ENCODE measurements around the gene USP11. TPM values are rescaled to one million over a fixed set of nuclear protein-coding genes. Genes with fewer than 3 reads are reported as not detected.

USP11 gene
- total RNA-seq, 1 experiment from 2014 or later = 61.2 TPM

DNA sequence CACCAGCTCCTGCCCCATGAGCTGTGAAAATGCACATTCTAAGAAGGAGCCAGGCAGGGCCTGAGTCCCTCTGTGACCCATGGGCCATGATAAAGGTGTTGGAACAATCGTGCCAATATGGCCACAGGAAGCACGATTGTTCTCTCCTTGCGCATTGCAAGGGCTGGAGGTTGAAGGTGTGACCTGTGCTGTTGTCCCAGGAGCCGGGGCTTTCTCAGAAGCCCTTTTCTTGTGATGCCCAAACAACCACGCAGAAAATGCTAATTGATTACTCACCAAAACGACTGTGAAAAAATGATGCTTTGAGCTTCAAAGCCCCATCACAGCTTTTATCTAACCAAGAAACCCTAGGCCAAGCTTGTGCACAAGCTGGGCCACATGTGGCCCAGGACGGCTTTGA is 33.8 kb downstream of the USP11 start:
- no peaks in the 10 kb centered on the region for H3K36me3 Mint-ChIP-seq (ENCODE audit: insufficient read depth, unreplicated experiment)
- H3K4me3 Mint-ChIP-seq (ENCODE audit: unreplicated experiment) = no peak overlapping the region
- no peak for DNase-seq
- H3K9me3 Mint-ChIP-seq (ENCODE audit: unreplicated experiment) = no peaks in the 10 kb centered on the region
- intact Hi-C loops (cut with micrococcal nuclease; ENCODE audit: unreplicated experiment) = no loop called here
- POLR2A ChIA-PET = no interaction called here
- CTCF ChIA-PET = no interaction called here
- TF ChIP-seq CTCF (IDR thresholded peaks at IDR 0.05; ENCODE audit: insufficient read depth in 1 of 2, low read depth in 1 of 2, low read length in 1 of 2, severe bottlenecking in 1 of 2, unreplicated experiment in 1 of 2) = no peak
- no peaks in the 10 kb centered on the region for H3K4me1 ChIP-seq
- no peaks in the 10 kb centered on the region for H3K27me3 Mint-ChIP-seq (ENCODE audit: insufficient read depth, unreplicated experiment)
- no peaks in the 10 kb centered on the region for H3K4me1 Mint-ChIP-seq (ENCODE audit: low read depth, unreplicated experiment)
- H3K4me3 ChIP-seq (ENCODE audit: low read depth, low read length) = no peak overlapping the region
- no peaks in the 10 kb centered on the region for H3K36me3 ChIP-seq (ENCODE audit: control insufficient read depth, insufficient read depth, low read length)
- H3K9me3 ChIP-seq = no peaks in the 10 kb centered on the region
- no TSS peak for BruUV-seq (replicated peaks)
- H3K27ac Mint-ChIP-seq (ENCODE audit: unreplicated experiment) = no peak overlapping the region
- no peaks in the 10 kb centered on the region for H3K27me3 ChIP-seq (replicated peaks; ENCODE audit: control insufficient read depth, insufficient read depth, low read length)

- no peak for TF ChIP-seq CTCF (IDR thresholded peaks at IDR 0.05; ENCODE audit: insufficient read depth in 1 of 2, low read depth in 1 of 2, low read length in 1 of 2, severe bottlenecking in 1 of 2, unreplicated experiment in 1 of 2)
- CTCF ChIA-PET = no interaction called here
- POLR2A ChIA-PET = no interaction called here
These were observed 39.2 kb downstream of the USP11 start for GRCh38 chrX:47272013-47272408.

DNA sequence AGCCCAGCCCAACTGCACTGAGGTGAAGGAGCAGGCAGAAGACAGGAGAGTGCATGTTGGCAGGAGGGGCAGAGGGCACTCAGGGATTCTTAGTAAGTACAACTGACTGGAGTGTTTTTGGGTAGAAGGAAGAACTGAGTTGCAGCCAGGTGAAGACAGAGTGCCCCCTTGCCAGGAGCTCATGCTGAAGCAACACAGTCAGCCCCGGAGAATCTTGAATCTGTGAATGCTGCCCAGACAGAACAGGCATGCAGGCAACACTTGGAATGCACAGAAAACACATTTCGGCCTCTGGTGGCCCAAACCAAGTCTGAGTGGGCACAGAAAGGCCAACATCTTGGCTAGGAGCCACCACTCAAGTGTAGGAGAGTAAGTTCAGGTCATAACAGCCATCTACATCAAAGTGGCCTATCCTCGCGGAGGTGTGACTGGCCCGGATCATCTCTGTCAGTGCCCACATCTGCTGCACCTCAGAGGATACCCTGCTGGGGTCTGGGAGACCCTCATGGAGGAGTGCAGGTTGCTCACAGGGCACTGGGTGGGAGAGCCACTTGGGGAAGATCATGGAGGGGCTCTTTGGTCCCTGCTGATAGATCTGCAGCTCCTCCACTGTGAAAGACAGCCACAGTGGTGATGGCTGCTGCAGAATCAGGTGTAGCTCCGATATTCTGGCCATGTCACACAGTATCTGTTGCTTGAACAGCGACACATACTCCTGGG is 40.4 kb downstream of the USP11 start:
- POLR2A ChIA-PET = no interaction called here
- BruUV-seq (replicated peaks) = no TSS peak
- H3K4me1 ChIP-seq = no peaks in the 10 kb centered on the region
- TF ChIP-seq CTCF (IDR thresholded peaks at IDR 0.05; ENCODE audit: insufficient read depth in 1 of 2, low read depth in 1 of 2, low read length in 1 of 2, severe bottlenecking in 1 of 2, unreplicated experiment in 1 of 2) = no peak
- Mint-ChIP-seq H3K27ac (ENCODE audit: unreplicated experiment) (no peak overlapping the region), H3K4me3 (ENCODE audit: unreplicated experiment) (no peak overlapping the region), H3K36me3 (ENCODE audit: insufficient read depth, unreplicated experiment) (no peaks in the 10 kb centered on the region), H3K9me3 (ENCODE audit: unreplicated experiment) (no peaks in the 10 kb centered on the region), H3K27me3 (ENCODE audit: insufficient read depth, unreplicated experiment) (no peaks in the 10 kb centered on the region), H3K4me1 (ENCODE audit: low read depth, unreplicated experiment) (peaks cover 6% of the 10 kb centered on the region)
- H3K9me3 ChIP-seq = no peaks in the 10 kb centered on the region
- no peaks in the 10 kb centered on the region for H3K27me3 ChIP-seq (replicated peaks; ENCODE audit: control insufficient read depth, insufficient read depth, low read length)
- CTCF ChIA-PET = no interaction called here
- no peak for DNase-seq
- intact Hi-C loops (cut with micrococcal nuclease; ENCODE audit: unreplicated experiment) = no loop called here
- H3K36me3 ChIP-seq (ENCODE audit: control insufficient read depth, insufficient read depth, low read length) = no peaks in the 10 kb centered on the region
- H3K4me3 ChIP-seq (ENCODE audit: low read depth, low read length) = no peak overlapping the region

More at GRCh38 chrX:47272013-47272408, 39.2 kb downstream of the USP11 start:
- Mint-ChIP-seq H3K9me3 (ENCODE audit: unreplicated experiment) (no peaks in the 10 kb centered on the region), H3K27ac (ENCODE audit: unreplicated experiment) (no peak overlapping the region), H3K4me1 (ENCODE audit: low read depth, unreplicated experiment) (peaks cover 6% of the 10 kb centered on the region), H3K4me3 (ENCODE audit: unreplicated experiment) (no peak overlapping the region), H3K27me3 (ENCODE audit: insufficient read depth, unreplicated experiment) (no peaks in the 10 kb centered on the region), H3K36me3 (ENCODE audit: insufficient read depth, unreplicated experiment) (no peaks in the 10 kb centered on the region)
- H3K4me1 ChIP-seq = no peaks in the 10 kb centered on the region
- intact Hi-C loops (cut with micrococcal nuclease; ENCODE audit: unreplicated experiment) = no loop called here
- H3K27me3 ChIP-seq (replicated peaks; ENCODE audit: control insufficient read depth, insufficient read depth, low read length) = no peaks in the 10 kb centered on the region
- H3K4me3 ChIP-seq (ENCODE audit: low read depth, low read length) = no peak overlapping the region
- no TSS peak for BruUV-seq (replicated peaks)
- no peaks in the 10 kb centered on the region for H3K9me3 ChIP-seq
- DNase-seq = peak in 1 of 2 experiments; percentile 4
- no peaks in the 10 kb centered on the region for H3K36me3 ChIP-seq (ENCODE audit: control insufficient read depth, insufficient read depth, low read length)

Measured in Caco-2 (cell line).